GM23338 (cell line): ENCODE results near the gene ST6GALNAC4. TPM values are rescaled to one million over a fixed set of nuclear protein-coding genes. Genes with fewer than 3 reads are reported as not detected.

Experiments used
- ATAC-seq: fragments of 200-7000 bp; cut with Tn5 transposase; 3 replicates; pipeline ENCODE4 v1.9.1; 2020
- DNase-seq: peaks from one replicate; pipeline ENCODE4 v3.0.0-alpha.2; 2015; ENCODE audit warnings: low spot score
- H2AFZ ChIP-seq: fragments of 200-600 bp; sonication (generic); 2 replicates; pipeline ENCODE4 v1.8.0; 2016; ENCODE audit warnings: antibody characterized with exemption, mild to moderate bottlenecking, moderate library complexity
- H3F3A ChIP-seq: fragments of 200-600 bp; sonication (generic); replicated peaks from 2 replicates; pipeline ENCODE4 v1.8.0; 2017; ENCODE audit warnings: antibody characterized with exemption, mixed run types, low read depth
- H3K27ac ChIP-seq: fragments of 200-600 bp; sonication (generic); 2 replicates; pipeline ENCODE4 v1.6.1; 2016; ENCODE audit warnings: low read depth
- H3K27me3 ChIP-seq: fragments of 200-600 bp; sonication (generic); 2 replicates; pipeline ENCODE4 v1.8.0; 2016; ENCODE audit warnings: mild to moderate bottlenecking, mixed run types, moderate library complexity; ENCODE audit not compliant: insufficient read depth
- H3K36me3 ChIP-seq: fragments of 200-600 bp; sonication (generic); 2 replicates; pipeline ENCODE4 v1.8.0; 2016; ENCODE audit warnings: mild to moderate bottlenecking; ENCODE audit not compliant: insufficient read depth
- H3K4me1 ChIP-seq: fragments of 200-600 bp; sonication (generic); 2 replicates; pipeline ENCODE4 v1.8.0; 2016; ENCODE audit warnings: mild to moderate bottlenecking, moderate library complexity; ENCODE audit not compliant: insufficient read depth
- H3K4me2 ChIP-seq: fragments of 200-600 bp; sonication (generic); 2 replicates; pipeline ENCODE4 v1.7.1; 2017; ENCODE audit warnings: mixed run types
- H3K4me3 ChIP-seq: fragments of 200-600 bp; sonication (generic); 2 replicates; pipeline ENCODE4 v1.6.1; 2016; ENCODE audit warnings: mixed run types
- H3K79me2 ChIP-seq: fragments of 200-600 bp; sonication (generic); replicated peaks from 2 replicates; pipeline ENCODE4 v1.8.0; 2017; ENCODE audit warnings: mild to moderate bottlenecking; ENCODE audit not compliant: insufficient read depth
- H3K9me2 ChIP-seq: fragments of 200-600 bp; sonication (generic); 2 replicates; pipeline ENCODE4 v1.8.0; 2017; ENCODE audit not compliant: insufficient read depth
- H4K20me1 ChIP-seq: fragments of 200-600 bp; sonication (generic); replicated peaks from 2 replicates; pipeline ENCODE4 v1.8.0; 2017; ENCODE audit warnings: mild to moderate bottlenecking; ENCODE audit not compliant: insufficient read depth
- H3K27ac Mint-ChIP-seq: 2 replicates; pipeline ENCODE4 v1.8.0; 2020; ENCODE audit warnings: inconsistent platforms, mild to moderate bottlenecking, moderate library complexity, mixed read lengths
- H3K27me3 Mint-ChIP-seq: 3 replicates; pipeline ENCODE4 v1.8.0; 2022; ENCODE audit warnings: low read depth, mild to moderate bottlenecking, moderate library complexity, mixed read lengths, inconsistent platforms; ENCODE audit not compliant: insufficient read depth, poor library complexity
- H3K36me3 Mint-ChIP-seq: 3 replicates; pipeline ENCODE4 v1.8.0; 2021; ENCODE audit warnings: low read depth, mild to moderate bottlenecking, inconsistent platforms, moderate library complexity, mixed read lengths
- H3K4me1 Mint-ChIP-seq: 3 replicates; pipeline ENCODE4 v1.8.0; 2020; ENCODE audit warnings: mild to moderate bottlenecking, inconsistent platforms, mixed read lengths
- H3K4me3 Mint-ChIP-seq: 3 replicates; pipeline ENCODE4 v1.8.0; 2021; ENCODE audit warnings: moderate library complexity, mild to moderate bottlenecking, inconsistent platforms, mixed read lengths
- H3K9me3 Mint-ChIP-seq: 3 replicates; pipeline ENCODE4 v1.8.0; 2020; ENCODE audit warnings: moderate library complexity, mild to moderate bottlenecking, inconsistent platforms, mixed read lengths
- CTCF ChIP-seq, 2 experiments: fragments of 200-600 bp in 1 of 2; sonication (generic) in 1 of 2; conservative IDR thresholded peaks; 2 replicates each; pipeline versions ENCODE4 v1.5.1 to v1.6.1; 2016 to 2017; ENCODE audit warnings: antibody characterized with exemption in 2 of 2, low read depth in 2 of 2, mild to moderate bottlenecking in 2 of 2, moderate library complexity in 1 of 2
- JUNB ChIP-seq: IDR thresholded peaks from one replicate; pipeline ENCODE4 v1.6.1; 2016; ENCODE audit warnings: antibody characterized with exemption; ENCODE audit not compliant: unreplicated experiment
- NANOG ChIP-seq: IDR thresholded peaks from 2 replicates; pipeline ENCODE4 v1.6.1; 2016; ENCODE audit warnings: antibody characterized with exemption, borderline replicate concordance
- POLR2AphosphoS5 ChIP-seq: IDR thresholded peaks from 2 replicates; pipeline ENCODE4 v1.6.1; 2016; ENCODE audit warnings: antibody characterized with exemption, low read depth
- STAT1 ChIP-seq: IDR thresholded peaks from one replicate; pipeline ENCODE4 v1.6.1; 2016; ENCODE audit warnings: antibody characterized with exemption; ENCODE audit not compliant: unreplicated experiment
- ZNF462 ChIP-seq: fragments of 250-450 bp; sonication (Bioruptor Pico); IDR thresholded peaks from 2 replicates; pipeline ENCODE4 v1.5.0; 2020; ENCODE audit warnings: mild to moderate bottlenecking, moderate library complexity
- polyA plus RNA-seq: library from polyadenylated mRNA; unstranded; fragments of >200 nt; fragmentation: Nextera tagmentation; extraction: Ambion mirVana; gene quantifications from 2 replicates; pipeline ENCODE4 v1.2.1, GENCODE V29; 2016
- total RNA-seq: library from RNA; depleted of rRNA; stranded (reverse); fragments of >200 nt; shearing (Covaris generic); gene quantifications from 2 replicates; pipeline ENCODE4 v1.2.3, GENCODE V29; 2014

Gene ST6GALNAC4
- total and polyA plus RNA-seq, 2 experiments from 2014 or later = 8.1 to 35.3 TPM

GRCh38 chr9:127959398-127959797 lies 42.6 kb upstream of the ST6GALNAC4 start:
- ATAC-seq (no peak), DNase-seq (no peak)
- no peak overlapping the region for H3K4me2 ChIP-seq
- peaks cover 53% of the 10 kb centered on the region for H3K4me1 Mint-ChIP-seq
- no peaks in the 10 kb centered on the region for H3K9me2 ChIP-seq
- H2AFZ ChIP-seq = no peak overlapping the region
- H3K27ac Mint-ChIP-seq = no peak overlapping the region
- no peaks in the 10 kb centered on the region for H3K36me3 ChIP-seq
- H3K4me3 Mint-ChIP-seq = no peak overlapping the region
- peaks cover 19% of the 10 kb centered on the region for H3K4me1 ChIP-seq
- H3K27me3 Mint-ChIP-seq = peaks cover 22% of the 10 kb centered on the region
- H3K4me3 ChIP-seq = no peak overlapping the region
- H3K27ac ChIP-seq = no peak overlapping the region
- TF ChIP-seq NANOG (no peak), ZNF462 (CRISPR knock-in tag) (no peak), JUNB (no peak), STAT1 (no peak), CTCF (conservative IDR thresholded peaks at IDR 0.05; ENCODE audit: low read depth in 2 of 2) (no peak), POLR2AphosphoS5 (no peak)
- no peaks in the 10 kb centered on the region for H3K27me3 ChIP-seq
- peaks cover 2% of the 10 kb centered on the region; the same call in 1 of the 3 replicates for H3K36me3 Mint-ChIP-seq
- H3F3A ChIP-seq = 0 out of 2 replicates have a peak, but pooled peaks cover 3% of the 10 kb centered on the region
- H3K9me3 Mint-ChIP-seq = no peaks in the 10 kb centered on the region
- peaks cover 22% of the 10 kb centered on the region for H4K20me1 ChIP-seq
- H3K79me2 ChIP-seq = peaks cover 96% of the 10 kb centered on the region
